ENCODE measurements around the gene NAA80. TPM values are rescaled to one million over a fixed set of nuclear protein-coding genes. Genes with fewer than 3 reads are reported as not detected.
"Not testable (repeated sequence)": the region's sequence is repeated elsewhere in the genome, so short reads cannot be mapped to it uniquely, and the experiment has no call there.

NAA80 gene
- total RNA-seq, 1 experiment from 2014 or later: 3.2 TPM

DNA sequence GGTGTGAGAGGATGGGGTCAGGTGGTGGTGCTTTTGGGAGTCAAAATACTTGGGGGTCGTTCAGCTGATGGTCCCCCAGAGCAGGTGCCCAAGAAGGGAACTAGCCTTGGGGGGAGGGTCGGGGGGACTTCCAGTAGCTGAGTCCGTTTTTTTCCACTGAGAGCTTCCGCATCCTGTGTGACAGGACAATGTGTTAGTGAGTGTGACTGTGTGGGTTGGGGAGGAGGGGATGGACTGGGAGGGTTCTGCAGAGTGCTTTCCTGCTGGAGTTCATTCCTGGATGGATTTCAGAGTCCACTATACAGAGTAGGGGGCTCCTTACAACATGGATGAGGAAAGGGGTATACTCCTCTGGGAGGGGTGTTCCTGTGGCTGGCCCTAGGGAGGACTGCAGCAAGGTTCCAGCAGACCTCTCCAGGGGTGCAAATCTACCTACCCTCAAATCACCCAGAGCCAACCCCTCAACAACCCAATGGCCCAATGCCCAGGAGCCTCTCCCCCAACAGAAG is 23.9 kb upstream of the NAA80 start:
- H3K4me1 ChIP-seq: peaks cover 4% of the 10 kb centered on the region; the same call in 1 of the 2 replicates
- peaks cover 5% of the 10 kb centered on the region for H3K36me3 ChIP-seq
- H3K4me3 ChIP-seq: no peak overlapping the region
- H3K9me3 ChIP-seq (replicated peaks): no peaks in the 10 kb centered on the region
- DNase-seq: no peak
- no peak overlapping the region for H3K27ac ChIP-seq
- H3K27me3 ChIP-seq: no peaks in the 10 kb centered on the region

DNA sequence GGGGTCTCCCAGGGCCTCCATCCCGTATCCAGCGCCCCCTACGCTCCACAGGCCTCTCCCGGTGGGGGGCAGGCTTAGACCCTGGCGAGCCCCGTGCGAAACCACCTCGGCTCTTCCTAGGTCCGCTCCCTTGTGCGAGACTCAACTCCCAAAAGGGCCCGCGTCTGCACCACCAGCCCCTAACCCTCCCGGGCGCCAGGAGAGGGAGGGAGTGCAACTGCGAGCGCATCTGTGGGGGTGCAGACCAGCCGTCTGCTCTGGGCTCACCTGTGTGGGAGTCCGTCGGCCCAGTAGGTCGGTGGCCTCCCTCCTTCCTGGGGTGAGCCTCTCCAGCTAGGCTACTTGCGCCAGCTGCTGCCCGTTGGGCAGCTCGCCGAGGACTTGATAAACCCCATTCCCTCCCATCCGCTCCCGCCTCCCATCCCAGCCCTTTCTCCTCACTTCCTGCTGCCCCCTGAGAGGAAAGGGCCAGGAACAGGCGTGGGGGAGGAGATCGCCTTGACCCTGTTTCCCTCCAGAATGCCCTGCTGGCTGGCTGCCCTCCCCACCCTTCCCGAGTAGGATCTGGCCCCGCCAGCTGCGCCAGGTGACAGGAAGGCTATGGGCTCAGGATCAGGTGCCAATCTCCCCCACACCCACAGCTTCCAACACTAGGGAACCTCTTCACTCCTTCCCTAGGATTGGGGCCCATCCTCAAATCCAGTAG is 23.3 kb upstream of the NAA80 start, which contains the start of gene HYAL2:
Gene HYAL2, minus strand, starts transcription at position 360 of the 706 bp plus-strand sequence. CDS start 2,256 bp downstream, outside the sequence.
- peaks cover 4% of the 10 kb centered on the region; the same call in 1 of the 2 replicates for H3K4me1 ChIP-seq
- H3K9me3 ChIP-seq (replicated peaks): no peaks in the 10 kb centered on the region
- H3K36me3 ChIP-seq: peaks cover 5% of the 10 kb centered on the region
- no peaks in the 10 kb centered on the region for H3K27me3 ChIP-seq
- DNase-seq: no peak
- peak within 1 kb of the TSS; percentile 90 for H3K4me3 ChIP-seq
- H3K27ac ChIP-seq: peak within 1 kb of the TSS; percentile 98

DNA sequence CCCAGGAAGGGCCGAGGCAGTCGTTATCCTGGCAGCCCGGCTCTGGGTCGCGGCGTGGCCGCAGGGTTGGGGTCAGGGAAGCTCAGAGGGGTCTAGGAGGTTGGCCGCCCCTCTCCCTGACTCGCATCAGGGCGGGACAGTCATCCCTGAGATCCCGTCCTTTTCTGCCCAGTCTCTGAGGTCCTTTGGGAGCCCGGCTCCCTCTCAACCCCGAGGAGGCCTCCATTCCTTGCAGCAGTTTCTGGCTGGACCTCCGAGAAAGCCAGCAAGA is 22.8 kb upstream of the NAA80 start:
- Histone ChIP-seq H3K9me3 (replicated peaks) (no peaks in the 10 kb centered on the region), H3K4me3 (peak overlapping the region; percentile 90), H3K27me3 (no peaks in the 10 kb centered on the region), H3K36me3 (peaks cover 5% of the 10 kb centered on the region), H3K27ac (peak overlapping the region; percentile 98), H3K4me1 (peaks cover 4% of the 10 kb centered on the region; the same call in 1 of the 2 replicates)
- no peak for DNase-seq

DNA sequence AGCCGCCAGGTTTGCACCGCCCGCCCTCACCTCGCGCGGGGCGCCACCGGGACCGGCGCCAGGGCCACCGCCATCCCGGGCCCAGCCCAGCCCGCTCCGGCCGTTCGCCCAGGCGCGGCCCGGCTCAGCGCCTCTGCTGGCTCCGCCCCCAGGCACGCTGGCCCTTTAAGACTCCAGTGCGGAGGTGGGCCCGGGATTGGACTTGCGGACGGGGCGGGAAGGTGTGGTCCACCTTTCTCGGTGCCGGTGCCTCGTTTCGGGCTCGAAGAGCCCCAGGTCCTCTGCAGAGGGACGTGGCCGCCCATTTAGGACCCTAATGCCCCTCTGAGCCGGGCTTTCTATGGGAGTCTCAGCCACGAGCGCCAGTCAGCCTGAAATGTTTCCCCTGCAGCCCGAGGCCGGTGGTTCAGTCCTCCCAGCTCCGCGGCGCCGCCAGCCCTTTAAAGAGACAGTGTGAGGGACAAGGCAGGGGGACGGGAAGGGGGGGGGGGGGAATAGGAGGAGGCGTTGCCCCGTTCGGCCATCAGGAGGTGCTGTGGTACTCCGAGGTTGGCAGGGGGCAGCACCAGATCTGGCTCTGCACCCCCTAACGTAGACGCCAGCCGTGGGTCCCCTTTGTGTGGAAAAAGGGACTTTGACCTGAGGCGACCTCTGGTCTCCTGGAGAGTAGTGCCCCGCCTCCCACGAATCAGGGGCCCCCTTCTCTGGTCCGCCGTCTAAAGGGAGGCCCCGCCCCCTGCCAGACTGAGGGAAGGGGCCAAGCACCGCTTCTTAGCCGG is 22.3 kb upstream of the NAA80 start:
- Histone ChIP-seq H3K36me3 (peaks cover 5% of the 10 kb centered on the region), H3K27me3 (no peaks in the 10 kb centered on the region), H3K4me3 (peak overlapping the region; percentile 90), H3K9me3 (replicated peaks) (no peaks in the 10 kb centered on the region), H3K27ac (peak overlapping the region; percentile 98), H3K4me1 (peaks cover 4% of the 10 kb centered on the region; the same call in 1 of the 2 replicates)
- peak; percentile 89 to 92 for DNase-seq

DNA sequence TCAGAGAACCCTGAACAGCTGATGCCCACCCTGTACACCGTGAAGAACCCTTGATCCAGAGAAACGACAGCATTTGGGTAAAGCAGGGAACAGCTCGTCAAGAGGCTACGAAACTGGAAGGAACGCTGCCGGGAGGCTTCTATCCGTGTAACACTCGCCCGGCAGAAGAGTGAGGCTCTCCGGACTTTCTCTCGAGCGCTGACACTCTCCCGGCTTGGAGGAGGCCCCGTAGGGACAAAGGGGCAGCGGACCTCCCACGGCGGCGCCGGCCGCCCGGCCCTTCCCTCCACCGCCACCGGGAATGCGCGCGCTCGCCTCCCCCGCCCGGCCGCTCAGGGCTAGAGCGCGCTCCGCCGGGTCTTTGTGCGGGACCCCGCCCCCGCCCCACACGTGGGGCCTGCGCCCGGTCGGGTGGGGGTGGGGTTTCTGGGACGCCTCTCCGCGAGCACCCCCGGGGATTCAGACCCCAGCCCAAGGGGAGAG is 21.7 kb upstream of the NAA80 start:
- Histone ChIP-seq H3K36me3 (peaks cover 5% of the 10 kb centered on the region), H3K27ac (peak overlapping the region; percentile 98), H3K27me3 (no peaks in the 10 kb centered on the region), H3K9me3 (replicated peaks) (no peaks in the 10 kb centered on the region), H3K4me3 (peak overlapping the region; percentile 90), H3K4me1 (peaks cover 4% of the 10 kb centered on the region; the same call in 1 of the 2 replicates)
- DNase-seq: peak; percentile 77 to 79

DNA sequence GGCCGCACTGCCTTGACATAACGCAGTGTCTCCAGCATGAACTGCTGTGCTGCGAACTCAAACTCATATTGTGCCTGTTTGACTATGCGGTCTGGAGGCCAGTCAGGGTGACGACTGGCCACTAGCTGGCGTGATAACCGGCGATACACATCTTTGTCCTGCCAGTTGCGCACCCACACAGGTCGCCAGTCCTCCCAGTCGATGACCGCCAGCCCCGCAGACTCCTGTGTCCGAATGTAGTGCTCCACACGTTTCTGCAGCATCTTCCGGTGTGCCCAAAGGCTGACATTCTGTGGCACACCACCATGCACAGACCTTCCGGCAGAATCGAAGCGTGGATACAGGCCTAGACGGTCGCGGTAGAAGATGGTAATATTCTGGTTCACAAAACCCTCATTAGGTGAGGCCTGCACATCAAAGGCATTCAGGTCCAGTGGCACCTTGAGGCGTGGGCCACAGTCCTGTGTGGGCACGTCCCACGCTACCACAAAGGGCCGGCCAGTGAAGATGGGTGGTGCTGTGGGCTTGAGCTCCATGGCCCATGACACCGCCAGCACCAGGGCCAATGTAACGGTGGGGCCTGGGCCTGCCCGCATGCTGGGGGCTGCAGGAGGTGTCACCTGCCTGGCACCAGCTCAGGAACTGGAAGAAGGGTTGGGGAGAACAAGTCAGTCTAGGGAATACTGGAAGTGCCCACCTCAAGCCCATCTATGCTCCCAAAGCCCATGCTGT is 20.9 kb upstream of the NAA80 start:
- H3K27me3 ChIP-seq: no peaks in the 10 kb centered on the region
- no peak for DNase-seq
- no peaks in the 10 kb centered on the region for H3K9me3 ChIP-seq (replicated peaks)
- H3K27ac ChIP-seq: no peak overlapping the region; the same call in 1 of the 2 replicates
- H3K4me1 ChIP-seq: peaks cover 4% of the 10 kb centered on the region; the same call in 1 of the 2 replicates
- peaks cover 5% of the 10 kb centered on the region for H3K36me3 ChIP-seq
- H3K4me3 ChIP-seq: peak overlapping the region; percentile 90

DNA sequence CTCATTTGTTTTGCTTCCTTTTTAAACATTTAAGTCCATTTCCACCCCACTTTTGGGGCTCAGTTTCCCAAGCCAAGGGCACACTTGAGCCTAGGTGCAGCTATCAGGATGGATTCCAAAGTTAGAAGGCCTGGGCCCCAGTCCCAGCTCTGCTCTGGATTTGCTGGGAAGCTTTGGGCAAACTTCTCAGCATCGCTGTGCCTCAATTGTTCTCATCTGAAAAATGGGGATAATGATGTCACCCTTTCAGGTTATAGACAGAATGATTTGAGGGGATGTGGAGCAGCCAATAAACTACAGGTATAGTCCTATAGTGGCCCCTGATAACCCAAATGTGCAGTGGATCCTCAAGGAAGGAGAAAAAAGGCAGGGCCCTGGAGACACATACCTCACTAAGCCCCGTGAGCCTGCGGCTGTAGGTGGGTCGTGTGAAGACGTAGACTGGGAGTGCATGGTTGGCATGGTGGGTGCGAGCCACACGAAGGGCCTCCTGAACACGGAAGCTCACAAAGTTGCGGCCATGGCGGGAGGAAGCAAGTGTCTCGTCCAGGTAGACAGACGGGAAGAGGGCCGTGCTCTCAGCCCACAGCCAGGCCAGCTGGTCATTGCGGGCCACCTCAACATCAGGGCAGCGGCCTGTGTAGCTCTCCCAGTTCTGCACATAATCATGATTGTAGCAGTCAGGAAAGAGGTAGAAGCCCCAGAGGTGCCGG is 20.1 kb upstream of the NAA80 start:
- Histone ChIP-seq H3K27ac (no peak overlapping the region), H3K36me3 (peaks cover 5% of the 10 kb centered on the region), H3K4me1 (peaks cover 2% of the 10 kb centered on the region; the same call in 1 of the 2 replicates), H3K4me3 (no peak overlapping the region), H3K9me3 (replicated peaks) (no peaks in the 10 kb centered on the region), H3K27me3 (no peaks in the 10 kb centered on the region)
- no peak for DNase-seq

DNA sequence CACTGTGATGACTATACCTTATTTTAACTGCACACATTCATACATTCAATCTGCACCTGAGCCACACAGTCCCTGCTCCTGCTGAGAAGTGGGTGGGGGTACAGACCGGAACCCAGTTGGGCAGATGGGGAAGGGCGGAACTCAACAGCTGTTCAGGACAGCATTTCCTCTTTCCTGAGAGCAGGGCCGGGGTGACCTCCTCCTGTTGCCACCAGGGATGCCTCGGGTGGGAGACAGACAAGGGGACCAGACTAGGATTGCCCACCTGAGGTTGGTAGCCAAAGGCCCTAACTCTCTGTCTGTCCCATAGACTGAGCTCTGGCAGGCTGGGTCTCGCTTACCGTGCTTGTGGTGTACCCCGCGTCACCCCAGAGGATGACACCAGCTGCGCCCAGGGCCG is 19.4 kb upstream of the NAA80 start:
- no peaks in the 10 kb centered on the region; the same call in 1 of the 2 replicates for H3K4me1 ChIP-seq
- peaks cover 5% of the 10 kb centered on the region for H3K36me3 ChIP-seq
- H3K27me3 ChIP-seq: no peaks in the 10 kb centered on the region
- no peak for DNase-seq
- no peaks in the 10 kb centered on the region for H3K9me3 ChIP-seq (replicated peaks)
- H3K4me3 ChIP-seq: no peak overlapping the region
- H3K27ac ChIP-seq: no peak overlapping the region

DNA sequence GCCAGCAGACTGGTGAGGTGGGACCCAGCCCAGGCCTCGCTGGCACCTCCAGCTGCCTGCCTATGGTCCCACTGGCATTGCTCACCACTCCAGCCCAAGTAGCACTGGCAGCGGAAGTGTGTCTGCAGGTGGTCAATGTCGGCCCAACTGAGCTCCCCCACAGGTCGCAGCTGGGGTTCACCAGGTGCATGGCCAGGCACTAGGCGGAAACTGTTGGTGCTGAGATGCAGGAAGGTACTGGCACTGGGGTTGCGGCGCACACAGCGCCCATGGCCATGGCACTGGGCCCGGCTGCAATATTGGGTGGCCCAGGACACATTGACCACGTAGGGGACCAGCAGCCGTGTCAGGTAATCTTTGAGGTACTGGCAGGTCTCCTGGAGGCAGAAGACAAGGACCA is 19.0 kb upstream of the NAA80 start:
- H3K36me3 ChIP-seq: peaks cover 5% of the 10 kb centered on the region
- no peak overlapping the region for H3K4me3 ChIP-seq
- DNase-seq: no peak
- H3K9me3 ChIP-seq (replicated peaks): no peaks in the 10 kb centered on the region
- no peaks in the 10 kb centered on the region; the same call in 1 of the 2 replicates for H3K4me1 ChIP-seq
- no peak overlapping the region for H3K27ac ChIP-seq
- no peaks in the 10 kb centered on the region for H3K27me3 ChIP-seq

DNA sequence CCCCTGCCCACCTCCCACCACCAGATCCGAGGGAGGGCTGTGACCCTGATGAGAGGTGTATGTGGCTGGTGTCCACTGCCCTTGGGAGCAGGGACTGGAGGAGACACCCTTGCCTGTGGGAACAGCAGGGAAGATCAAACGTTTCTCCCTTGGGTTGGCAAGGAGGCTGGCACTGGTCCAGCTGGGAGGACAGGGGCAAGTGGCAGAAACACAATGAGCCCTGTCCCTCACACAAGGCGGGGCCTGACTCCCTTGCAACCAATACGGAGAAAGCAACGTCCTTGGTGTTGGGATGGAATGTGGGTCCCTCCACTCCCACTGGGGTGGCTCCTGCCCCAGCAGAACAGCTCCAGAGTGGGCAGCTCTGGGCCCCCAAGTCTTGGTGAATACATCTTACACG is 18.1 kb upstream of the NAA80 start:
- no peak for DNase-seq
- Histone ChIP-seq H3K9me3 (replicated peaks) (no peaks in the 10 kb centered on the region), H3K27ac (no peak overlapping the region), H3K4me1 (no peaks in the 10 kb centered on the region; the same call in 1 of the 2 replicates), H3K27me3 (no peaks in the 10 kb centered on the region), H3K4me3 (no peak overlapping the region), H3K36me3 (peaks cover 5% of the 10 kb centered on the region)

DNA sequence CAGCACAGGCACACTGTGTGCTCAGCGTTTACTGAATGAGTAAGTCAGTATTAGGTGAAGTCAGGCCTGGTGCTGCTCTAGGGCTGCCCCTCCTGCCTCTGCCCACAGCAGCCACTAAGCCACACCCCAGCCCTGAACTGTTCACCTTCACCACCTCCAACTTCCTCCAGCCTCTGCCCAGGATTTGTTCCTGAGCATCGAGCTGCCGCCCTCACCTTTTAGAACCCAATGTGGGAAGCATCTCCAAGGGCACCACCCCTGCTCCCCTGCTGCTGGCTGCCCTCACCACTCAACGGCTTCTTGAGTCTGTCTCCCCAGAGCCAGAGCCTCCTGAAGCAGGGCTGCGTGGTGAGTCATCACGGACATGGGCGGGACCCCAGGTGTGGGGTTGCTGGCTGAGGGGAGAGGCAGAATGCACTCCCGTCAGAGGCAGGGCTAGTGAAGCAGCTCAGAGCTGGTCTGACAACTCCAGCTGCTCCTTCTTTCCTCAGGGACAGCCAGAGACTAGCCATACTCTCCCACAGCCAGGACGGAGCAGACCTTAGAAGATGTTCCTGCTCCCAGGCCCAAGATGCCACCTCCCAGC is 17.5 kb upstream of the NAA80 start:
- Histone ChIP-seq H3K4me1 (no peaks in the 10 kb centered on the region), H3K4me3 (no peak overlapping the region), H3K9me3 (replicated peaks) (no peaks in the 10 kb centered on the region), H3K27ac (no peak overlapping the region), H3K27me3 (no peaks in the 10 kb centered on the region), H3K36me3 (peaks cover 5% of the 10 kb centered on the region)
- DNase-seq: no peak

DNA sequence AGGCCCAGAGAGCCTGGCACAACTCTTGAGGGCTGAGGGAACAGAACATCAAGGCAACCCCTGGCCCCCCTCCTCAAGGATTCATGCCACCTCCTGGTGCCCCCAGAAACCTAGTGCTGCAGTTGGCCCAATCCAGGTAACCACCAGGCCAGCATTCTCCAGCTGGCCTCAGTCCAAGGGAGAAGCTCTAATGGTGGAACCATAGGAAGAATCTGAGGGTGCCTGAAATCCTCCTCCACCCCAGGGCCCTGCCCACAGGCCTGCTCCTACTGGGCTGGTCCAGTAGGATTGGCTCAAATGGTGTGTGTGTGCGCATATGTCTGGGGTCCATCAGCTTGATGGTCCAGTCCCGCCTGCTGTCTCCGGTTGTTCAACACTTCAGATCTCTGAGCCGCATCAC is 15.6 kb upstream of the NAA80 start:
- DNase-seq: no peak
- Histone ChIP-seq H3K27me3 (no peaks in the 10 kb centered on the region), H3K4me1 (no peaks in the 10 kb centered on the region), H3K27ac (no peak overlapping the region), H3K36me3 (peaks cover 5% of the 10 kb centered on the region), H3K4me3 (no peak overlapping the region), H3K9me3 (replicated peaks) (no peaks in the 10 kb centered on the region; the same call in 1 of the 2 replicates)

DNA sequence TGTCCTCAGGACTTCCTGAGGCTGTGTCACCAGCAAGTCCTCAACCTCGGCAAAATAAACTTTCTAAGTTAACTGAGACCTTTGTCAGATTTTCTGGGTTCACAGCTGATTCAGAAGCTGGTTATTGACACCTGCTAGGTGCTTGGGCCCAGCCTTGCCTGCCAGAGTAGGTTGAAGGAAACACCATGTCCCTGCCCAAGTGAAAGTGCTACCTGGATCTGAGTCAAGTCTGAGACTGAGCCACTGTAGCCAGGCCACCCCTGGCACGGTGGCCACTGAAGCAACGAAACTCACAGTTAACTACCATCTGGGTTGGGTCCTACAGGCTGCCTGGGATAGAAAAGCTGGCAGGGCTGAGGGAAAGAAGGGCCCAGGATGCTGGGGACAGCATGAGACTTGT is 15.1 kb upstream of the NAA80 start:
- no peak for DNase-seq
- no peaks in the 10 kb centered on the region; the same call in 1 of the 2 replicates for H3K9me3 ChIP-seq (replicated peaks)
- no peak overlapping the region for H3K27ac ChIP-seq

DNA sequence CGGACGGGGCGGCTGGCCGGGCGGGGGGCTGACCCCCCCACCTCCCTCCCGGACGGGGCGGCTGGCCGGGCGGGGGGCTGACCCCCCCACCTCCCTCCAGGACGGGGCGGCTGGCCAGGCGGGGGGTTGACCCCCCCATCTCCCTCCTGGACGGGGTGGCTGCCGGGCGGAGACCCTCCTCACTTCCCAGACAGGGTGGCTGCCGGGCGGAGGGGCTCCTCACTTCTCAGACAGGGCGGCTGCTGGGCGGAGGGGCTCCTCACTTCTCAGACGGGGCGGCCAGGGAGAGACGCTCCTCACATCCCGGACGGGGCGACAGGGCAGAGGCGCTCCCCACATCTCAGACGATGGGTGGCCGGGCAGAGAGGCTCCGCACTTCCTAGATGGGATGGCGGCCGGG is 12.8 kb upstream of the NAA80 start:
- H3K27me3 ChIP-seq, DNase-seq: not testable (repeated sequence)

More for the DNA sequence above, 15.1 kb upstream of the NAA80 start:
- Histone ChIP-seq H3K4me3 (no peak overlapping the region), H3K4me1 (no peaks in the 10 kb centered on the region), H3K27me3 (no peaks in the 10 kb centered on the region), H3K36me3 (peaks cover 4% of the 10 kb centered on the region)

More for the DNA sequence above, 12.8 kb upstream of the NAA80 start:
- H3K4me1 ChIP-seq; H3K4me3 ChIP-seq; H3K27ac ChIP-seq; H3K36me3 ChIP-seq; H3K9me3 ChIP-seq (replicated peaks): not testable (repeated sequence)
